Endodermal cell (in vitro differentiated cells): ENCODE data around the gene SZT2. TPM values are rescaled to one million over a fixed set of nuclear protein-coding genes. Genes with fewer than 3 reads are reported as not detected.

Experiments
- DNase-seq: peaks from one replicate; pipeline ENCODE4 v3.0.0-alpha.2; 2017
- H3K27ac ChIP-seq: 2 replicates; pipeline ENCODE4 v1.5.1; 2013; ENCODE audit warnings: mild to moderate bottlenecking, low read depth, low read length, moderate library complexity
- H3K27me3 ChIP-seq: 2 replicates; pipeline ENCODE4 v1.6.1; 2013; ENCODE audit warnings: mild to moderate bottlenecking, low read length, moderate library complexity; ENCODE audit not compliant: insufficient read depth, control insufficient read depth, poor library complexity, severe bottlenecking
- H3K36me3 ChIP-seq: 2 replicates; pipeline ENCODE4 v1.7.0; 2013; ENCODE audit warnings: mild to moderate bottlenecking, low read length, moderate library complexity; ENCODE audit not compliant: control insufficient read depth, insufficient read depth
- H3K4me1 ChIP-seq: one replicate; pipeline ENCODE4 v1.7.0; 2013; ENCODE audit warnings: low read length; ENCODE audit not compliant: control insufficient read depth, insufficient read depth
- H3K4me3 ChIP-seq: 2 replicates; pipeline ENCODE4 v1.5.1; 2013; ENCODE audit warnings: mild to moderate bottlenecking, low read length, moderate library complexity
- H3K9ac ChIP-seq: 2 replicates; pipeline ENCODE4 v1.6.1; 2013; ENCODE audit warnings: mild to moderate bottlenecking, low read length, moderate library complexity; ENCODE audit not compliant: poor library complexity, severe bottlenecking; ENCODE audit errors: extremely low read depth
- H3K9me3 ChIP-seq: 2 replicates; pipeline ENCODE4 v1.6.1; 2013; ENCODE audit warnings: mild to moderate bottlenecking, low read length, moderate library complexity; ENCODE audit not compliant: control insufficient read depth
- H3K27ac Mint-ChIP-seq: 2 replicates; pipeline ENCODE4 v1.8.0; 2020; ENCODE audit warnings: mixed read lengths
- H3K27me3 Mint-ChIP-seq: 2 replicates; pipeline ENCODE4 v1.8.0; 2021; ENCODE audit warnings: mild to moderate bottlenecking, mixed read lengths; ENCODE audit not compliant: insufficient read depth
- H3K36me3 Mint-ChIP-seq: 2 replicates; pipeline ENCODE4 v1.8.0; 2020; ENCODE audit warnings: low read depth, mixed read lengths
- H3K4me1 Mint-ChIP-seq: 2 replicates; pipeline ENCODE4 v1.8.0; 2020; ENCODE audit warnings: mixed read lengths
- H3K4me3 Mint-ChIP-seq: 2 replicates; pipeline ENCODE4 v1.8.0; 2020; ENCODE audit warnings: mild to moderate bottlenecking, moderate library complexity, mixed read lengths
- H3K9me3 Mint-ChIP-seq: 2 replicates; pipeline ENCODE4 v1.8.0; 2020; ENCODE audit warnings: mild to moderate bottlenecking, mixed read lengths
- CTCF ChIP-seq: fragments of 200-600 bp; sonication (generic); conservative IDR thresholded peaks from 2 replicates; pipeline ENCODE4 v1.5.0; 2021; ENCODE audit warnings: antibody characterized with exemption, mild to moderate bottlenecking
- WGBS, 2 experiments: methylation state at CpG; one replicate each; pipeline versions ENCODE4 v1.1.5 to v1.1.7; 2013; ENCODE audit warnings: missing lambda C conversion rate in 2 of 2, mixed read lengths in 1 of 2; ENCODE audit not compliant: insufficient coverage in 1 of 2, insufficient read length in 1 of 2; 5-methylcytosine and 5-hydroxymethylcytosine counted together
- total RNA-seq, 2 donors: library from RNA; stranded (reverse); fragmentation: NEBNext Ultra II Directional in 1 of 2; extraction: Animal tissue kit (Norgen Biotek cat#: 25700) in 1 of 2; gene quantifications; 2 replicates in 1 of 2; 3 replicates in 1 of 2; pipeline ENCODE4 v1.2.1, GENCODE V29; 2021

Gene SZT2
- total RNA-seq, 2 donors from 2014 or later: 55.6 to 59.7 TPM

GRCh38 chr1:43432907-43433306, 43.2 kb downstream of the SZT2 start:
- Mint-ChIP-seq H3K9me3 (no peaks in the 10 kb centered on the region), H3K4me1 (no peaks in the 10 kb centered on the region), H3K27me3 (no peaks in the 10 kb centered on the region), H3K4me3 (no peak overlapping the region), H3K36me3 (peaks cover 72% of the 10 kb centered on the region), H3K27ac (no peak overlapping the region)
- Histone ChIP-seq H3K4me1 (no peaks in the 10 kb centered on the region), H3K4me3 (no peak overlapping the region), H3K36me3 (peaks cover 69% of the 10 kb centered on the region), H3K9ac (no peak overlapping the region), H3K27ac (no peak overlapping the region), H3K9me3 (no peaks in the 10 kb centered on the region), H3K27me3 (no peaks in the 10 kb centered on the region)
- no peak for DNase-seq
- no peak for TF ChIP-seq CTCF
- 94 to 99% methylated on average over 2 to 5 of the region's 5 CpGs for WGBS, 2 experiments

GRCh38 chr1:43434256-43434655, 44.6 kb downstream of the SZT2 start:
- no peaks in the 10 kb centered on the region for H3K4me1 Mint-ChIP-seq
- H3K4me1 ChIP-seq: no peaks in the 10 kb centered on the region
- H3K27ac ChIP-seq: no peak overlapping the region
- no peaks in the 10 kb centered on the region for H3K9me3 ChIP-seq
- TF ChIP-seq CTCF: no peak
- 89 to 92% methylated on average over 6 to 7 of the region's 7 CpGs for WGBS, 2 experiments
- no peak overlapping the region for H3K27ac Mint-ChIP-seq
- H3K27me3 ChIP-seq: no peaks in the 10 kb centered on the region
- no peaks in the 10 kb centered on the region for H3K27me3 Mint-ChIP-seq
- peak; percentile 16 for DNase-seq
- H3K4me3 Mint-ChIP-seq: no peak overlapping the region
- H3K36me3 Mint-ChIP-seq: peaks cover 67% of the 10 kb centered on the region
- no peak overlapping the region for H3K9ac ChIP-seq
- H3K36me3 ChIP-seq: peaks cover 56% of the 10 kb centered on the region
- no peak overlapping the region for H3K4me3 ChIP-seq
- no peaks in the 10 kb centered on the region for H3K9me3 Mint-ChIP-seq

GRCh38 chr1:43435146-43436145, 45.7 kb downstream of the SZT2 start:
- H3K4me1 ChIP-seq: no peaks in the 10 kb centered on the region
- H3K27ac Mint-ChIP-seq: no peak overlapping the region
- no peak for TF ChIP-seq CTCF
- DNase-seq: peak; percentile 64
- H3K9me3 Mint-ChIP-seq: no peaks in the 10 kb centered on the region
- H3K4me3 ChIP-seq: no peak overlapping the region
- no peaks in the 10 kb centered on the region for H3K27me3 Mint-ChIP-seq
- no peak overlapping the region for H3K4me3 Mint-ChIP-seq
- no peaks in the 10 kb centered on the region for H3K4me1 Mint-ChIP-seq
- H3K9me3 ChIP-seq: no peaks in the 10 kb centered on the region
- WGBS, 2 experiments: 90 to 92% methylated on average over 13 to 14 of the region's 14 CpGs
- peak overlapping the region; percentile 89 for H3K27ac ChIP-seq
- H3K9ac ChIP-seq: no peak overlapping the region
- H3K27me3 ChIP-seq: no peaks in the 10 kb centered on the region
- H3K36me3 Mint-ChIP-seq: peaks cover 63% of the 10 kb centered on the region
- H3K36me3 ChIP-seq: peaks cover 59% of the 10 kb centered on the region
